ENCODE measurements around the gene PPCS. TPM values are rescaled to one million over a fixed set of nuclear protein-coding genes. Genes with fewer than 3 reads are reported as not detected.

Gene PPCS
- total RNA-seq, 4 donors from 2014 or later: 46.3 to 92.4 (median 64.0) TPM

GRCh38 chr1:42431514-42431913 is 24.8 kb upstream of the PPCS start:
- no peak for TF ChIP-seq CTCF (IDR thresholded peaks at IDR 0.05; ENCODE audit: low read depth)

DNA sequence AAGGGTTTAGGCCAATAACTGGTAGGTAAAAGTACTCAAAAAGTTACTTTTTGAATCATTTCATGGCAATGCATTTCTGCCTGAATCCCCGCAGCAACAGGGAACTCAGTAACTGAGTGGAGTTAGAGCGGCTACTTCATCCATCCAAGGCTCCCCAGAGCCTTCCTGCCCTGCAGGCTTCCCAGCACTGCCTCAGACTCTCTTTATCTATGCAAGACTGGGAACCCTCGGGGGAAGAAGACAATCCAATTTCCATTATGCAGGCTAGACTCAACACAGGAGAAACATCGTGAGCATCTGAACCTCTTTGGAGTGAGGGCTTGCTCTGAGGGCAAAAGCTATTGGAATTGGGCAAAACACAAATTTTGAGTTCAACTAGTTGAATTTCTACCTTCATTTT is 23.6 kb upstream of the PPCS start:
- no peak for TF ChIP-seq CTCF (IDR thresholded peaks at IDR 0.05; ENCODE audit: low read depth)

GRCh38 chr1:42433369-42433768 is 23.0 kb upstream of the PPCS start:
- TF ChIP-seq CTCF (IDR thresholded peaks at IDR 0.05; ENCODE audit: low read depth): no peak

DNA sequence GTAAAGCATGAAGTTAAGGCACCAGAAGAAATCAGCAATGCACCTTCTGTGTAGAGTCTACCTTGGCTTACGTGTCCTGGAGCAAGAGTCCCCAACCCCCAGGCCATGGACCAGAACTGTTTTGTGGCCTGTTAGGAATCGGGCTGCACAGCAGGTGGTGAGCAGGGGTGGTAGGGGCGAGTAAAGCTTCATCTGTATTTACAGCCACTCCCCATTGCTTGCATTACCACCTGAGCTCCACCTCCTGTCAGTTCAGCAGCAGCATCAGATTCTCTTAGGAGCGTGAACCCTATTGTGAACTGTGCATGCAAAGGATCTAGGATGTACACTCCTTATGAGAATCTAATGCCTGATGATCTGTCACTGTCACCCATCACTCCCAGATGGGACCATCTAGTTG is 22.0 kb upstream of the PPCS start:
- no peak for TF ChIP-seq CTCF (IDR thresholded peaks at IDR 0.05; ENCODE audit: low read depth)

DNA sequence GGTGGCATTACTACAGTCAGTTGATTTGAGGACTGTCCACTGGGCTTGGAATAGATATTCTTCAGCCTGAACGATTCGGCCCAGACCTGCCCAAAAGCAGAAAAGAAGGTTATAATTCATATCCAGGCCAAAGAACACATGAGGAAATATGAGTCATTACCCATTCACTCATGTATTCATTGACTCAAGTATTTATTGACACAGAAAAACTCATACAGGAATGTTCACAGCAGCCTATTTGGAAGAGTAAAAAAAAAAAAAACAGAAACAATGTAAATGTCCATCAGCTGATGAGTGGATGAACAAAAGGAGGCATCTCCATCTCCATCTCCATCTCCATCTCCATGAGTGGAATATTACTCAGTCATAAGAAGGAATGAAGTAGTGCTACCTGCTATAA is 16.4 kb upstream of the PPCS start:
- TF ChIP-seq CTCF (IDR thresholded peaks at IDR 0.05; ENCODE audit: low read depth): no peak

- TF ChIP-seq CTCF (IDR thresholded peaks at IDR 0.05; ENCODE audit: low read depth): no peak
Observed at GRCh38 chr1:42442662-42443061, 13.7 kb upstream of the PPCS start.

DNA sequence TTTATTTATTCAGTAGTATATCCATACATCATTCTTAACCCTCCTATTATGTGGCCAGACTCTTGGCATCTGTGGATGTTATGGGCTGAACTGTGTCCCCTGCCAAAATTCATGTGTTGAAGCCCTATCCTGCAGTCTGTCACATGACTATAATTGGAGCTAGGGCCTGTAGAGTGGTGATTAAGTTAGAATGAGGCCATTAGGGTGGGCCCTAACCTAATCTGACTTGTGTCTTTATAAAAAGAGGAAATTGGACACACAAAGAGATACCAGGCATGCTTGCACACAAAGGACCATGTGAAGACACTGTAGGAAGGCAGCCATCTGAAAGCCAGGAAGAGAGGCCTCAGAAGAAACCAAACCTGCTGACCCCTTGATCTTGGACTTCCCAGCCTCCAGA is 7.1 kb upstream of the PPCS start:
- TF ChIP-seq CTCF (IDR thresholded peaks at IDR 0.05; ENCODE audit: low read depth): no peak

DNA sequence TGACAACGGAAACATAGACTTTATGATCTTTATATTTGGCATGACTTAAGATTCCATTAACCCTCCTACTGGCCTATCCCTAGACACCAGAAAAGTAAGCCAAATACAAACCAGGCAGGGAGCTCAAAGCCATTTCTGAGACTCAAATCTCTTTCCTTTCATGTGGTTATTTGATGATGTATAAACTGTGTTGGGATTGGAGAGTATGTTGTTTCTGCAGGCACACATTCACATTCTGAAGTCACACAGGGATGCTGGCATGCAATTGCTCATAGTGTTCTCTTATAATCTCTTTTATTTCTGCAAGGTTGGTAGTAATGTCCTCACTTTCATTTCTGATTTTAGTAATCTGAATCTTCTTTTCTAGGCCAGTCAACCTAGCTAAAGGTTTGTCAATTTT is 6.3 kb upstream of the PPCS start:
- TF ChIP-seq CTCF (IDR thresholded peaks at IDR 0.05; ENCODE audit: low read depth): no peak

Data from subcutaneous adipose tissue (tissue), 4 donors.